Trophoblast cell (in vitro differentiated cells and primary cell): ENCODE measurements around the gene MSANTD3.

ENCODE experiments used
- DNase-seq, 2 donors: peaks; one replicate each; pipeline ENCODE4 v3.0.0-alpha.2; 2016
- H2AFZ ChIP-seq: 2 replicates; pipeline ENCODE4 v1.6.1; 2013; ENCODE audit warnings: low read length, moderate library complexity, mild to moderate bottlenecking; ENCODE audit not compliant: insufficient read depth, poor library complexity
- H2AK5ac ChIP-seq: 2 replicates; pipeline ENCODE4 v1.6.1; 2013; ENCODE audit warnings: mild to moderate bottlenecking, low read length
- H2BK120ac ChIP-seq: 2 replicates; pipeline ENCODE4 v1.6.1; 2013; ENCODE audit warnings: low read length, mild to moderate bottlenecking, moderate library complexity; ENCODE audit not compliant: insufficient read depth, poor library complexity
- H2BK12ac ChIP-seq: 2 replicates; pipeline ENCODE4 v1.6.1; 2013; ENCODE audit warnings: mild to moderate bottlenecking, low read length, moderate library complexity
- H2BK5ac ChIP-seq: 2 replicates; pipeline ENCODE4 v1.6.1; 2013; ENCODE audit warnings: low read length, low read depth, moderate library complexity, mild to moderate bottlenecking; ENCODE audit not compliant: poor library complexity
- H3K14ac ChIP-seq: 2 replicates; pipeline ENCODE4 v1.6.1; 2013; ENCODE audit warnings: mild to moderate bottlenecking, low read length
- H3K18ac ChIP-seq: 2 replicates; pipeline ENCODE4 v1.6.1; 2013; ENCODE audit warnings: mild to moderate bottlenecking, low read length
- H3K23ac ChIP-seq: 2 replicates; pipeline ENCODE4 v1.6.1; 2013; ENCODE audit warnings: low read length
- H3K27ac ChIP-seq: 2 replicates; pipeline ENCODE4 v1.5.1; 2013; ENCODE audit warnings: low read depth, mild to moderate bottlenecking, inconsistent platforms, low read length, moderate library complexity
- H3K27me3 ChIP-seq: 2 replicates; pipeline ENCODE4 v1.6.1; 2013; ENCODE audit warnings: inconsistent platforms, mild to moderate bottlenecking, low read length, moderate library complexity; ENCODE audit not compliant: insufficient read depth
- H3K36me3 ChIP-seq, 2 experiments: 1 replicate in 1 of 2; 2 replicates in 1 of 2; pipeline ENCODE4 v1.6.1; 2013; ENCODE audit warnings: low read length in 2 of 2, mild to moderate bottlenecking in 2 of 2, moderate library complexity in 1 of 2; ENCODE audit not compliant: insufficient read depth in 2 of 2, control insufficient read depth in 1 of 2
- H3K4ac ChIP-seq: 2 replicates; pipeline ENCODE4 v1.6.1; 2013; ENCODE audit warnings: low read depth, mild to moderate bottlenecking, low read length, moderate library complexity
- H3K4me1 ChIP-seq, 2 experiments: 1 replicate in 1 of 2; 2 replicates in 1 of 2; pipeline ENCODE4 v1.6.1; 2013; ENCODE audit warnings: low read length in 2 of 2, mild to moderate bottlenecking in 2 of 2, moderate library complexity in 1 of 2; ENCODE audit not compliant: insufficient read depth in 2 of 2, control insufficient read depth in 1 of 2
- H3K4me2 ChIP-seq: 2 replicates; pipeline ENCODE4 v1.6.1; 2013; ENCODE audit warnings: inconsistent platforms, mild to moderate bottlenecking, low read length, moderate library complexity
- H3K4me3 ChIP-seq: 2 replicates; pipeline ENCODE4 v1.5.1; 2013; ENCODE audit warnings: mild to moderate bottlenecking, low read depth, low read length, inconsistent platforms
- H3K79me1 ChIP-seq: one replicate; pipeline ENCODE4 v1.6.1; 2013; ENCODE audit warnings: low read length
- H3K79me2 ChIP-seq: 2 replicates; pipeline ENCODE4 v1.6.1; 2013; ENCODE audit warnings: low read length, mild to moderate bottlenecking; ENCODE audit not compliant: control insufficient read depth, insufficient read depth, poor library complexity
- H3K9ac ChIP-seq: 2 replicates; pipeline ENCODE4 v1.6.1; 2013; ENCODE audit warnings: mild to moderate bottlenecking, low read length
- H3K9me3 ChIP-seq: 2 replicates; pipeline ENCODE4 v1.6.1; 2013; ENCODE audit warnings: low read depth, mild to moderate bottlenecking, control low read depth, inconsistent platforms, low read length; ENCODE audit not compliant: insufficient read depth
- H4K12ac ChIP-seq: 2 replicates; pipeline ENCODE4 v1.6.1; 2013; ENCODE audit warnings: low read depth, mild to moderate bottlenecking, low read length, moderate library complexity
- H4K8ac ChIP-seq: 2 replicates; pipeline ENCODE4 v1.6.1; 2013; ENCODE audit warnings: low read depth, mild to moderate bottlenecking, low read length, moderate library complexity
- H4K91ac ChIP-seq: one replicate; pipeline ENCODE4 v1.6.1; 2013; ENCODE audit warnings: low read depth, mild to moderate bottlenecking, low read length, moderate library complexity
- WGBS: extraction: QIAGEN DNeasy Blood & Tissue Kit; methylation state at CpG from one replicate; pipeline ENCODE4 v1.1.7; 2013; ENCODE audit warnings: missing lambda C conversion rate; ENCODE audit not compliant: insufficient read length, insufficient coverage; ENCODE audit errors: extremely low coverage; 5-methylcytosine and 5-hydroxymethylcytosine counted together

Gene MSANTD3

DNA sequence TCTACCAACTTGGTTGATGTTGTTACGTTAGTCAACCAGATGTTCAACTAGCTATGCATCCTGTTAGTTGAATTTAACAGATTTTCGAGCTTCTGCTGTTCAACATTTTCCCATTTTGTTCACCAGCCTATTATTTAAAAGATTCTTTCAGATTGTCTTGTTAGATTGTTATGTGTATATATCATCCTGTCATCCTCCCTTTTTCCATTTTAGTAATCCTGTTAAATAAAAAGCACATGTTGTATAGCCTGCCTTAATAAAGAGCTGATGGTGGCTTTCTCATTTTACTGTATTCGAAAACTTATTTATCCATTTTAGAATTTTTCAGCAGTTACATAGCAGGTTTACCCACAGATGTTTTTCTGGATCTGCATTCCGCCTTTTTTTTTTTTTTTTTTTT lies 50.3 kb downstream of the MSANTD3 start:
- Histone ChIP-seq H3K79me2 (peaks cover 14% of the 10 kb centered on the region), H3K4ac (no peak overlapping the region), H3K18ac (no peak overlapping the region), H2BK12ac (no peak overlapping the region), H4K91ac (no peak overlapping the region), H3K79me1 (peaks cover 8% of the 10 kb centered on the region), H3K14ac (no peak overlapping the region), H3K36me3 (no peaks in the 10 kb centered on the region), H3K27me3 (no peaks in the 10 kb centered on the region), H3K9ac (no peak overlapping the region), H4K8ac (no peak overlapping the region), H3K4me1 (peaks cover 3 to 9% of the 10 kb centered on the region in 2 experiments), H3K9me3 (no peaks in the 10 kb centered on the region), H4K12ac (no peak overlapping the region), H2BK5ac (no peak overlapping the region), H3K27ac (no peak overlapping the region), H3K23ac (no peak overlapping the region), H3K4me3 (no peak overlapping the region), H2AK5ac (no peak overlapping the region), H2AFZ (no peak overlapping the region), H3K4me2 (no peak overlapping the region), H2BK120ac (no peak overlapping the region)
- no peak for DNase-seq
- WGBS = no CpG with 5 or more reads among the region's 4 CpGs

DNA sequence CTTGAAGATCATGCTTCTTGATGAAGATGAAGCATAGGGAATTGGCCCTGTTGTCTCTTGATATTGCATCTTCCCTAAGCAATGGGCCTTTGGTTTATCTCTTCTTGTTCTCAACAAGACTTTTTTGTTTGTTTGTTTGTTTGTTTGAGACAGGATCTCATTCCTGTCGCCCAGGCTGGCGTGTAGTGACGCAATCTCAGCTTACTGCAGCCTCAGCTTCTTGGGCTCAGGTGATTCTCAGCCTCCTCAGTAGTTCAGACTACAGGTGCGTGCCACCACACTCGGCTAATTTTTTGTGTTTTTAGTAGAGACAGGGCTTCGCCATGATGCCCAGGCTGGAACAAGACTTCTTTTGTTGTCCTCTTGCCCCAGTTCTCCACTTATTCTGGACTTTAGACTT lies 51.2 kb downstream of the MSANTD3 start:
- Histone ChIP-seq H3K36me3 (no peaks in the 10 kb centered on the region), H4K12ac (no peak overlapping the region), H3K4ac (no peak overlapping the region), H3K9ac (no peak overlapping the region), H3K79me2 (peaks cover 11% of the 10 kb centered on the region), H3K27ac (no peak overlapping the region), H4K91ac (no peak overlapping the region), H4K8ac (no peak overlapping the region), H2BK12ac (no peak overlapping the region), H3K9me3 (no peaks in the 10 kb centered on the region), H3K4me1 (peaks cover 3 to 7% of the 10 kb centered on the region in 2 experiments), H3K4me3 (no peak overlapping the region), H3K18ac (no peak overlapping the region), H2AK5ac (no peak overlapping the region), H3K27me3 (no peaks in the 10 kb centered on the region), H3K23ac (no peak overlapping the region), H2BK5ac (no peak overlapping the region), H3K79me1 (peaks cover 7% of the 10 kb centered on the region), H3K14ac (no peak overlapping the region), H2AFZ (no peak overlapping the region), H2BK120ac (no peak overlapping the region), H3K4me2 (no peak overlapping the region)
- DNase-seq = peak in 1 of 2 donors; percentile 16
- WGBS = no CpG with 5 or more reads among the region's 6 CpGs

DNA sequence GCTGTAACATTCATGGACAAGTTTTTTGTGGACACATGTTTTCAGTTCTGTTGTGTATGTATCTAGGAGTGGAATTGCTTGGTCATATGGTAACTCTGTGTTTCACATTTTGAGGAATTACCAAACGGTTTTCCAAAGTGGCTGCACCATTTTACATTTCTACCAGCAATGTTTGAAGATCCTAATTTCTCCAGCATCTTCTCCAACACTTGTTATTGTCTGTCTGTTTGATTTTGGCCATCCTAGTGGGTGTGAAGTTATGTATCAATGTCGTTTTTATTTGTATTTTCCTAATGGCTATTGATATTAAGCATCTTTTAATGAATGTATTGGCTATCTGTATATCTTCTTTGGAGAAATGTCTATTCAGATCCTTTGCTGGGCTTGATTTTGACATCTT lies 52.9 kb downstream of the MSANTD3 start:
- H3K18ac ChIP-seq = no peak overlapping the region

DNA sequence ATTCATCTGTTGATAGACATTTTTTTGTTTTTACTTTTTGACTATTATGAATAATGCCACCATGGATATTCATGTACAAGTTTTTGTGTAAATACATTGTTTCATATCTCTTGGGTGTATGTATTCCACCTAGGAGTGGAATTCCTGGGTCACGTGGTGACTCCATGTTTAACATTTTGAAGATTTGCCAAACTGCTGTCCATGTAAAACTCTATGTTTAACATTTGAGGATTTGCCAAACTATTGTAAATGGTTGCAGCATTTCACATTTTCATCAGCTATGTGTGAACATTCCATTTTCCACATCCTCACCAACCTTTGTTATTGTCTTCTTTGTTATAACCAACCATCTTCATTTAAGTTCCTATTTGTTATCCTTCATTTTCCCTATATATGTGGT lies 58.3 kb downstream of the MSANTD3 start:
- Histone ChIP-seq H3K9me3 (no peaks in the 10 kb centered on the region), H2BK5ac (no peak overlapping the region), H3K79me1 (no peaks in the 10 kb centered on the region), H3K23ac (no peak overlapping the region), H3K4me2 (no peak overlapping the region), H3K4me3 (no peak overlapping the region), H4K8ac (no peak overlapping the region), H3K27ac (no peak overlapping the region), H4K91ac (no peak overlapping the region), H3K4me1 (peaks cover 0 to 2% of the 10 kb centered on the region in 2 experiments), H4K12ac (no peak overlapping the region), H2BK120ac (no peak overlapping the region), H3K9ac (no peak overlapping the region), H3K4ac (no peak overlapping the region), H2BK12ac (no peak overlapping the region), H3K18ac (no peak overlapping the region), H3K27me3 (no peaks in the 10 kb centered on the region), H3K14ac (no peak overlapping the region), H3K36me3 (no peaks in the 10 kb centered on the region), H2AK5ac (no peak overlapping the region), H3K79me2 (no peaks in the 10 kb centered on the region), H2AFZ (no peak overlapping the region)
- WGBS = no CpG with 5 or more reads among the region's 1 CpG
- no peak for DNase-seq

More for the DNA sequence above, 52.9 kb downstream of the MSANTD3 start:
- Histone ChIP-seq H3K23ac (no peak overlapping the region), H3K27ac (no peak overlapping the region), H3K9me3 (no peaks in the 10 kb centered on the region), H3K4me1 (peaks cover 0 to 2% of the 10 kb centered on the region in 2 experiments), H2BK120ac (no peak overlapping the region), H3K4ac (no peak overlapping the region), H3K36me3 (no peaks in the 10 kb centered on the region), H3K79me1 (no peaks in the 10 kb centered on the region), H2AK5ac (no peak overlapping the region), H2BK5ac (no peak overlapping the region), H3K27me3 (no peaks in the 10 kb centered on the region), H2AFZ (no peak overlapping the region), H3K4me2 (no peak overlapping the region), H3K79me2 (no peaks in the 10 kb centered on the region), H3K14ac (no peak overlapping the region), H4K12ac (no peak overlapping the region), H3K4me3 (no peak overlapping the region), H4K8ac (no peak overlapping the region), H4K91ac (no peak overlapping the region), H2BK12ac (no peak overlapping the region), H3K9ac (no peak overlapping the region)
- WGBS = no CpG with 5 or more reads among the region's 2 CpGs
- no peak for DNase-seq
